Upper lobe of left lung (tissue), 4 donors: ENCODE measurements around the gene PKHD1.

Experiments
- CTCF ChIP-seq, 6 experiments: fragments of 450-650 bp in 4 of 6; fragments of 200-600 bp in 2 of 6; sonication (generic) in 2 of 6; IDR thresholded peaks; one replicate each; pipeline ENCODE4 v1.5.1; 2016 to 2019; ENCODE audit warnings: antibody characterized with exemption in 6 of 6
- POLR2AphosphoS5 ChIP-seq, 2 donors: sonication (generic); formaldehyde crosslinking; IDR thresholded peaks; one replicate each; pipeline ENCODE4 v1.5.1; 2017; ENCODE audit warnings: antibody characterized with exemption in 2 of 2

GRCh38 chr6:52089758-52090348 is 2.4 kb upstream of the PKHD1 start:
- TF ChIP-seq CTCF (IDR thresholded peaks at IDR 0.05) (no peak), POLR2AphosphoS5 (IDR thresholded peaks at IDR 0.05) (no peak)
